HG03469 (cell line): Measurements from ENCODE around the gene RPS19BP1.
A peak's percentile ranks its signal among the peaks of the same experiment; 100 is the strongest.
"Not testable (repeated sequence)": the region's sequence is repeated elsewhere in the genome, so short reads cannot be mapped to it uniquely, and the experiment has no call there.

Experiments used
- ATAC-seq: cut with Tn5 transposase; IDR thresholded peaks from one replicate; pipeline ENCODE4 v1.9.1; 2021; ENCODE audit warnings: mild to moderate bottlenecking, moderate library complexity, moderate number of reproducible peaks; ENCODE audit not compliant: unreplicated experiment

RPS19BP1 gene

GRCh38 chr22:39514373-39514973 is 18.1 kb downstream of the RPS19BP1 start:
- no peak for ATAC-seq

- no peak for ATAC-seq
Measured at GRCh38 chr22:39513791-39514190, 18.8 kb downstream of the RPS19BP1 start.

GRCh38 chr22:39512026-39512425 is 20.5 kb downstream of the RPS19BP1 start:
- ATAC-seq: no peak

- ATAC-seq: no peak
Measured at GRCh38 chr22:39511226-39511625, 21.3 kb downstream of the RPS19BP1 start.

- no peak for ATAC-seq
Measured at GRCh38 chr22:39510529-39511149, 21.9 kb downstream of the RPS19BP1 start.

- no peak for ATAC-seq
Measured at GRCh38 chr22:39508393-39508792, 24.2 kb downstream of the RPS19BP1 start.

- ATAC-seq: not testable (repeated sequence)
Measured at GRCh38 chr22:39507021-39507420, 25.5 kb downstream of the RPS19BP1 start.

- ATAC-seq: no peak
Measured at GRCh38 chr22:39504071-39504470, 28.5 kb downstream of the RPS19BP1 start.

- ATAC-seq: no peak
Measured at GRCh38 chr22:39503630-39504029, 28.9 kb downstream of the RPS19BP1 start.

- no peak for ATAC-seq
Measured at GRCh38 chr22:39502789-39503409, 29.6 kb downstream of the RPS19BP1 start.

GRCh38 chr22:39502109-39502788 is 30.3 kb downstream of the RPS19BP1 start, which contains the start of gene MIEF1:
Gene MIEF1, plus strand, starts transcription at chr22:39502290. Its CDS starts 9,005 bp downstream, at chr22:39511295.
- peak; percentile 47 for ATAC-seq

GRCh38 chr22:39501644-39502108 is 30.9 kb downstream of the RPS19BP1 start:
- no peak for ATAC-seq

GRCh38 chr22:39500101-39500500 is 32.4 kb downstream of the RPS19BP1 start:
- ATAC-seq: no peak

- ATAC-seq: no peak
Measured at GRCh38 chr22:39498802-39499201, 33.7 kb downstream of the RPS19BP1 start.

GRCh38 chr22:39498368-39498767 is 34.2 kb downstream of the RPS19BP1 start:
- no peak for ATAC-seq

GRCh38 chr22:39497429-39497828 is 35.1 kb downstream of the RPS19BP1 start:
- no peak for ATAC-seq

GRCh38 chr22:39496131-39496838 is 36.3 kb downstream of the RPS19BP1 start:
- ATAC-seq: no peak

- no peak for ATAC-seq
Measured at GRCh38 chr22:39494471-39495120, 38.0 kb downstream of the RPS19BP1 start.

- ATAC-seq: no peak
Measured at GRCh38 chr22:39493759-39494158, 38.8 kb downstream of the RPS19BP1 start.

- no peak for ATAC-seq
Measured at GRCh38 chr22:39492186-39492585, 40.4 kb downstream of the RPS19BP1 start.
